Stimulated activated CD8-positive, alpha-beta memory T cell treated with anti-CD3 and anti-CD28 coated beads, Interleukin-12 subunit alpha, Interleukin-12 subunit beta, amount 100 ng/mL, for 24 hours (primary cell): Measurements from ENCODE around the gene CPNE9.

ENCODE experiments used
- DNase-seq: peaks from one replicate; pipeline ENCODE4 v3.0.0-alpha.2; 2020; ENCODE audit errors: extremely low read depth

Gene CPNE9

DNA sequence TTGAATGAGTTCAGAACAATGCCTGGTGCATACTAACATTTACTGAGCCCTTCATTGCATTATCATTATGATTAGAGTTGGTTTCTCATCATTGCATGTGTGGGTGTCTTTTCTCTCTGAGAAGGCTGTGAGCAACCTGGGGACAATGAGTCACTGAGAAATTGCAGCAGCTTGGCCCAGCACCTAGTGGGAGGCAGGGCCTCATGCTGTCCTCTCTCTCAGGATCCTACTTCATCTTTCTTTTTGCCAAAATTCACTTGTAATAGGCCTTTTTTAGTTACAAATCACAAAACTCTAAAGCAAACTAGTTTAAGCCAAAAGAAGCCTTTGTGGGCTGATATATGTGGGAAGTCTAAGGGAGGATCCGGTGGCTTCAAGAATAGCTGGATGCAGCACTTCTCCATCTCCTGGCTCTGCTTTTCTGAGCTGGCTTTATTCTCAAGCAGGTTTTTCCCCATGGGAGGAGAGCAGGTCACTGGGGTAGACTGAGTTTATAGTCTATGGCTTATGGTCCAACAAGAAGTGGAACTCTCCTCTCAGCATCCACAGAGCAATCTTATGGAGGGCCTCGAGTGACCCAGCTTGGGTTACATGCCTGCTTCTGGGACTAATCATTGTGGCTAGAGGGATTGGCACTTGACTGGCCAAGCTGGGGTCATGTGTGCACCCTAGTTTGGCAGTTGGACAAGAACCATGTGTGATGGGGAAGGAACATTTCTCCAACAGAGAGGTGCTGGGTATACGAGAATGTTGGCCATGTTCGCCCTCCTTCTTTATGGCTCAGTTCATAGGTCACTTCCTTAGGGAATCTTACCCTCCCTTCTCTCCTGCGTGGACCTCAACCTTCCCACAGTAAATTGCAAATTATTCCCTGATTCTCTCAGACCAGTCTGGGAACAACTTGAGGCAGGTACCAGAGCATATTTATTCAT is 74.8 kb downstream of the CPNE9 start:
- DNase-seq = no peak

DNA sequence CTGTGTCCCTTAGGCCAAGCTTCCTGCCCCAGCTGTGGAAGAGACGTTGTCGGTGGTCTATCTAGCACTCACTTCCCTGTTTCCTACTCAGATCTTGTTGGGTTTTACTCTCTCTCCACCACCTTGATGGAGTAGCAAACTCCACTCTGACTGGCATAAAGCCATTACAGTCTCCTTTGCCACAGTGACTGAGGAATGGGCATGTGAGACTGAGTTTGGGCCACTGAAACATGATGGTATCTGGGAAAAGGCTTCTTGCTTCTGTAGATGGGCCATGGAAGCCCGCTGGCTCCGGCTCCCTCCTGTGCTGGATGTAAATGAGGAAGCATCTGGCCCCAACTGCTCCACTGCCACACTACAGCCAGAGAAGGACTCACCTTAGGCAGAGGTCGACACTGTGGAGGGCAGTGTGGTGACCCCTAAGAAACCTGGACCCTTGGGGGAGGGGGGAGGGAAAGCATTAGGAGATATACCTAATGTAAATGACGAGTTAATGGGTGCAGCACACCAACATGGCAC is 75.5 kb downstream of the CPNE9 start:
- no peak for DNase-seq
